H9 (cell line): ENCODE data around the gene TTC33. TPM values are rescaled to one million over a fixed set of nuclear protein-coding genes. Genes with fewer than 3 reads are reported as not detected.
A peak's percentile ranks its signal among the peaks of the same experiment; 100 is the strongest.

Experiments
- DNase-seq: peaks from one replicate; pipeline ENCODE4 v3.0.0-alpha.2; 2017
- H2AFZ ChIP-seq: one replicate; pipeline ENCODE4 v1.6.1; 2013; ENCODE audit warnings: mild to moderate bottlenecking, low read length, control low read depth, moderate library complexity
- H2AK5ac ChIP-seq: 2 replicates; pipeline ENCODE4 v1.6.1; 2013; ENCODE audit warnings: low read length, control low read depth, mixed read lengths; ENCODE audit not compliant: insufficient read length
- H2BK120ac ChIP-seq: one replicate; pipeline ENCODE4 v1.6.1; 2013; ENCODE audit warnings: low read depth, mild to moderate bottlenecking, low read length, control low read depth, inconsistent platforms; ENCODE audit not compliant: poor library complexity, severe bottlenecking
- H2BK12ac ChIP-seq: 2 replicates; pipeline ENCODE4 v1.6.1; 2013; ENCODE audit warnings: low read length, control low read depth, mixed read lengths, low read depth; ENCODE audit not compliant: insufficient read length
- H2BK15ac ChIP-seq: 2 replicates; pipeline ENCODE4 v1.6.1; 2013; ENCODE audit warnings: low read depth, low read length, control low read depth
- H2BK20ac ChIP-seq: one replicate; pipeline ENCODE4 v1.6.1; 2013; ENCODE audit warnings: low read depth, mild to moderate bottlenecking, low read length, control low read depth, inconsistent platforms; ENCODE audit not compliant: poor library complexity, severe bottlenecking
- H2BK5ac ChIP-seq: 2 replicates; pipeline ENCODE4 v1.6.1; 2013; ENCODE audit warnings: low read length, control low read depth, mixed read lengths; ENCODE audit not compliant: insufficient read length
- H3K14ac ChIP-seq: 2 replicates; pipeline ENCODE4 v1.6.1; 2013; ENCODE audit warnings: low read length, control low read depth; ENCODE audit not compliant: insufficient read depth
- H3K18ac ChIP-seq: 2 replicates; pipeline ENCODE4 v1.6.1; 2013; ENCODE audit warnings: low read depth, mild to moderate bottlenecking, mixed read lengths, low read length, control low read depth; ENCODE audit not compliant: insufficient read length
- H3K23ac ChIP-seq: 2 replicates; pipeline ENCODE4 v1.6.1; 2013; ENCODE audit warnings: low read length, control low read depth, mixed read lengths, low read depth; ENCODE audit not compliant: insufficient read length
- H3K23me2 ChIP-seq: 2 replicates; pipeline ENCODE4 v1.6.1; 2013; ENCODE audit warnings: low read depth, mild to moderate bottlenecking, mixed read lengths, low read length, control low read depth; ENCODE audit not compliant: insufficient read length, poor library complexity, severe bottlenecking
- H3K27ac ChIP-seq: 2 replicates; pipeline ENCODE4 v1.5.1; 2013; ENCODE audit warnings: low read length, control low read depth, mixed read lengths, low read depth; ENCODE audit not compliant: insufficient read length
- H3K27me3 ChIP-seq: 2 replicates; pipeline ENCODE4 v1.6.1; 2013; ENCODE audit warnings: low read length, control low read depth, inconsistent platforms; ENCODE audit not compliant: insufficient read depth
- H3K4ac ChIP-seq: 2 replicates; pipeline ENCODE4 v1.6.1; 2013; ENCODE audit warnings: low read depth, mild to moderate bottlenecking, control low read depth, inconsistent platforms, low read length, moderate library complexity
- H3K4me1 ChIP-seq: 2 replicates; pipeline ENCODE4 v1.6.1; 2013; ENCODE audit warnings: low read length, control low read depth, inconsistent platforms; ENCODE audit not compliant: insufficient read depth
- H3K4me2 ChIP-seq: 2 replicates; pipeline ENCODE4 v1.6.1; 2013; ENCODE audit warnings: low read length, control low read depth, mixed read lengths; ENCODE audit not compliant: insufficient read length, insufficient read depth
- H3K56ac ChIP-seq: 2 replicates; pipeline ENCODE4 v1.6.1; 2013; ENCODE audit warnings: low read depth, mild to moderate bottlenecking, mixed read lengths, low read length, control low read depth; ENCODE audit not compliant: insufficient read length
- H3K79me1 ChIP-seq: 2 replicates; pipeline ENCODE4 v1.6.1; 2013; ENCODE audit warnings: low read depth, mild to moderate bottlenecking, moderate library complexity, low read length, control low read depth, inconsistent platforms; ENCODE audit not compliant: insufficient read depth, poor library complexity, severe bottlenecking
- H3K79me2 ChIP-seq: 2 replicates; pipeline ENCODE4 v1.6.1; 2013; ENCODE audit warnings: low read length, control low read depth, inconsistent platforms; ENCODE audit not compliant: insufficient read depth
- H3K9ac ChIP-seq: 2 replicates; pipeline ENCODE4 v1.6.1; 2013; ENCODE audit warnings: low read length, control low read depth, mixed read lengths; ENCODE audit not compliant: insufficient read length; ENCODE audit errors: extremely low read depth
- H3K9me3 ChIP-seq: one replicate; pipeline ENCODE4 v1.6.1; 2013; ENCODE audit warnings: low read depth, low read length, inconsistent platforms; ENCODE audit not compliant: control insufficient read depth
- H3T11ph ChIP-seq: one replicate; pipeline ENCODE4 v1.6.1; 2013; ENCODE audit warnings: mild to moderate bottlenecking, low read length, control low read depth, inconsistent platforms
- H4K20me1 ChIP-seq: one replicate; pipeline ENCODE4 v1.6.1; 2013; ENCODE audit not compliant: control insufficient read depth, insufficient read length, insufficient read depth
- H4K5ac ChIP-seq: 2 replicates; pipeline ENCODE4 v1.6.1; 2013; ENCODE audit warnings: low read depth, mild to moderate bottlenecking, mixed read lengths, low read length, control low read depth; ENCODE audit not compliant: insufficient read length
- H4K8ac ChIP-seq: replicated peaks from 2 replicates; pipeline ENCODE4 v1.6.1; 2013; ENCODE audit warnings: low read length, control low read depth, mixed read lengths, low read depth; ENCODE audit not compliant: insufficient read length
- H4K91ac ChIP-seq: 2 replicates; pipeline ENCODE4 v1.6.1; 2013; ENCODE audit warnings: low read depth, mild to moderate bottlenecking, moderate library complexity, mixed read lengths, low read length, control low read depth; ENCODE audit not compliant: insufficient read length
- H3K27ac Mint-ChIP-seq, 3 experiments: 2 replicates in 2 of 3; 3 replicates in 1 of 3; pipeline ENCODE4 v1.8.0; 2020 to 2021; ENCODE audit warnings: mixed read lengths in 3 of 3, mild to moderate bottlenecking in 1 of 3, moderate library complexity in 1 of 3
- H3K27me3 Mint-ChIP-seq: 2 replicates; pipeline ENCODE4 v1.8.0; 2021; ENCODE audit warnings: low read depth, mild to moderate bottlenecking, moderate library complexity, mixed read lengths
- H3K36me3 Mint-ChIP-seq, 3 experiments: 2 replicates in 2 of 3; 3 replicates in 1 of 3; pipeline ENCODE4 v1.8.0; 2020 to 2021; ENCODE audit warnings: low read depth in 3 of 3, mixed read lengths in 3 of 3; ENCODE audit not compliant: insufficient read depth in 1 of 3
- H3K4me1 Mint-ChIP-seq, 2 experiments: 2 replicates each; pipeline ENCODE4 v1.8.0; 2020; ENCODE audit warnings: mixed read lengths in 2 of 2
- H3K4me3 Mint-ChIP-seq, 2 experiments: 2 replicates in 1 of 2; 3 replicates in 1 of 2; pipeline ENCODE4 v1.8.0; 2020 to 2021; ENCODE audit warnings: mild to moderate bottlenecking in 2 of 2, mixed read lengths in 2 of 2, moderate library complexity in 1 of 2
- H3K9me3 Mint-ChIP-seq, 2 experiments: 2 replicates in 1 of 2; 3 replicates in 1 of 2; pipeline ENCODE4 v1.8.0; 2020; ENCODE audit warnings: mild to moderate bottlenecking in 2 of 2, mixed read lengths in 2 of 2, moderate library complexity in 1 of 2
- WGBS: extraction: QIAGEN DNeasy Blood & Tissue Kit; methylation state at CpG from one replicate; pipeline ENCODE4 v1.1.7; 2013; ENCODE audit warnings: missing lambda C conversion rate, low lambda C conversion rate, mixed read lengths; ENCODE audit not compliant: insufficient read length; ENCODE audit errors: extremely low coverage; 5-methylcytosine and 5-hydroxymethylcytosine counted together
- total RNA-seq: library from RNA; stranded (reverse); gene quantifications from 2 replicates; pipeline ENCODE4 v1.2.1, GENCODE V29; 2021
- TF ChIP-seq, protein P1 (sequence below): fragments of 200-600 bp; sonication (generic); conservative IDR thresholded peaks from 3 replicates; pipeline ENCODE4 v1.8.0; 2021; ENCODE audit warnings: antibody characterized with exemption, mild to moderate bottlenecking

Gene TTC33
- total RNA-seq, 1 experiment from 2014 or later = 7.3 TPM

DNA sequence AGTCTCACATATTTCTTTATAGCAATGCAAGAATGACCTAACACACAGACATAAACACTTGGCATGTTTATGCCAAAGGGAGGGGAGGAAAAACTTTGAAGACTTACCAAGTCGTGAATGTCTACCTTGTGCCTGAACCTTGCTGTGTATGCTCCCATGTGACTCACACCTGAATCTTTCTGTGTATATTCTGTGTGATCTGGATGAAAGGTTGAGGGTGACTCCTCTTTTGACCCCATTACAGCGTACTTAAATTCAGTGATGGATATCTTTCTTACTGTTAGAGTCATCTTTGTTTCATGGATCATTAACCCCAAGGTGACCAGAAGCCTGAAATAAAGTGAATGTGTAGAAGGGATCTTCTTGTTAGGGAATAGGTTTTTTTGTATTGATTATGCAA is 129.0 kb downstream of the TTC33 start:
- no peak overlapping the region for H4K5ac ChIP-seq
- no peak for DNase-seq
- H2AK5ac ChIP-seq = no peak overlapping the region
- H2AFZ ChIP-seq = no peak overlapping the region
- no peak overlapping the region for H3K4me2 ChIP-seq
- no peaks in the 10 kb centered on the region for H3K23me2 ChIP-seq
- H3K18ac ChIP-seq = no peak overlapping the region
- H3K9me3 Mint-ChIP-seq = no peaks in the 10 kb centered on the region
- H2BK15ac ChIP-seq = no peak overlapping the region
- no peaks in the 10 kb centered on the region for H3K9me3 ChIP-seq
- H3K36me3 Mint-ChIP-seq = no peaks in the 10 kb centered on the region
- H3K27ac ChIP-seq = no peak overlapping the region
- no peak overlapping the region for H2BK12ac ChIP-seq
- H3K4me1 Mint-ChIP-seq = peaks cover 4 to 6% of the 10 kb centered on the region in 2 experiments; a peak in 3 of 4 replicates
- H3K4ac ChIP-seq = no peak overlapping the region
- H2BK120ac ChIP-seq = no peak overlapping the region
- no peaks in the 10 kb centered on the region for H4K20me1 ChIP-seq
- no peak overlapping the region for H2BK5ac ChIP-seq
- H3K27me3 Mint-ChIP-seq = no peaks in the 10 kb centered on the region
- H2BK20ac ChIP-seq = no peak overlapping the region
- H3K14ac ChIP-seq = no peak overlapping the region
- no peak overlapping the region for H3K4me3 Mint-ChIP-seq
- H3K4me1 ChIP-seq = no peaks in the 10 kb centered on the region
- H3K56ac ChIP-seq = no peak overlapping the region
- TF ChIP-seq, protein P1, sequence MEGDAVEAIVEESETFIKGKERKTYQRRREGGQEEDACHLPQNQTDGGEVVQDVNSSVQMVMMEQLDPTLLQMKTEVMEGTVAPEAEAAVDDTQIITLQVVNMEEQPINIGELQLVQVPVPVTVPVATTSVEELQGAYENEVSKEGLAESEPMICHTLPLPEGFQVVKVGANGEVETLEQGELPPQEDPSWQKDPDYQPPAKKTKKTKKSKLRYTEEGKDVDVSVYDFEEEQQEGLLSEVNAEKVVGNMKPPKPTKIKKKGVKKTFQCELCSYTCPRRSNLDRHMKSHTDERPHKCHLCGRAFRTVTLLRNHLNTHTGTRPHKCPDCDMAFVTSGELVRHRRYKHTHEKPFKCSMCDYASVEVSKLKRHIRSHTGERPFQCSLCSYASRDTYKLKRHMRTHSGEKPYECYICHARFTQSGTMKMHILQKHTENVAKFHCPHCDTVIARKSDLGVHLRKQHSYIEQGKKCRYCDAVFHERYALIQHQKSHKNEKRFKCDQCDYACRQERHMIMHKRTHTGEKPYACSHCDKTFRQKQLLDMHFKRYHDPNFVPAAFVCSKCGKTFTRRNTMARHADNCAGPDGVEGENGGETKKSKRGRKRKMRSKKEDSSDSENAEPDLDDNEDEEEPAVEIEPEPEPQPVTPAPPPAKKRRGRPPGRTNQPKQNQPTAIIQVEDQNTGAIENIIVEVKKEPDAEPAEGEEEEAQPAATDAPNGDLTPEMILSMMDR = no peak
- no CpG with 5 or more reads among the region's 2 CpGs for WGBS
- no peaks in the 10 kb centered on the region for H3K27me3 ChIP-seq
- H3T11ph ChIP-seq = no peak overlapping the region
- H3K79me1 ChIP-seq = no peaks in the 10 kb centered on the region
- no peaks in the 10 kb centered on the region for H3K79me2 ChIP-seq
- no peak overlapping the region for H4K8ac ChIP-seq
- H3K27ac Mint-ChIP-seq = peak overlapping the region in 1 of 3 experiments; percentile 45; a peak in 1 of 7 replicates
- H4K91ac ChIP-seq = no peak overlapping the region
- H3K23ac ChIP-seq = no peak overlapping the region
- no peak overlapping the region for H3K9ac ChIP-seq
